ENCODE results near the gene FARSB.

GRCh38 chr2:222649801-222650200 lies 6.1 kb downstream of the FARSB start:
- no peak for TF ChIP-seq CTCF (IDR thresholded peaks at IDR 0.05 in 8 of 11, conservative IDR thresholded peaks at IDR 0.05 in 3 of 11)
- TF ChIP-seq POLR2AphosphoS5 (IDR thresholded peaks at IDR 0.05) = no peak
- TF ChIP-seq POLR2A (IDR thresholded peaks at IDR 0.05) = no peak
